GM12801 (cell line): Measurements from ENCODE around the gene NEK9.

Experiments used
- CTCF ChIP-seq: IDR thresholded peaks from one replicate; pipeline ENCODE4 v1.5.1; 2011; ENCODE audit warnings: control low read depth; ENCODE audit not compliant: insufficient read length; ENCODE audit errors: extremely low read depth

The NEK9 gene

DNA sequence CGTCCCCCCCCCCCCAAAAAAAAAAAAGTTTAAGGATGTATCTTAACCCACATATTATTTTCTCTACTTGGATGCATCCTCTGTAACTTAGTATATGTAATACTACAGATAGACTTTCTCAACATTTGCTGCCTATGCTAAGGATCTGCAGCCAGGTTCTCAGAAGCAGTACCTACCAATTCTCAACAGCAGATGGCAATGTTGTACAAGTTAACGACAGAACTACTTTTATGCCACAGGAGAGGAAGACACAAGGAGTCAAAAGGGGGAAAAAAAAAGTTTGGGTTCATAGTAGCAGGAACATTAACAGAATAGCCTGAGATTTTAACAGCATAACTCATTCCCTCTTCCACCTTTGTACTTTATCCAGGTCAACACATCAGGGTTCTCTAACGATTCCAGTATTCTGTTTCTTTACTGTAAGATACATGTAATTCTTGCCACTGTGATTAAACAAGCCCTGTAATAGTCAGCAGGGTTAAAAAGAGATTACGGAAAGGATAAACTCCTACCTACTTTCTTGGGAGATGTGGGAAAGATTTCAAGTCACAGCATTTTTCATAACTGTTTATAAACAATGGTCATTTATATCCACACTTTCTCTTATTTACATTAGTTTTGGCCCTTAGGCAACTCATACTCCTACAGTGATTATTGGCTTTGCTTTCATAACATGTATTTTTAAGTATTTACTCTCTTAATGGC, 5.7 kb upstream of the NEK9 start:
- no peak for TF ChIP-seq CTCF

DNA sequence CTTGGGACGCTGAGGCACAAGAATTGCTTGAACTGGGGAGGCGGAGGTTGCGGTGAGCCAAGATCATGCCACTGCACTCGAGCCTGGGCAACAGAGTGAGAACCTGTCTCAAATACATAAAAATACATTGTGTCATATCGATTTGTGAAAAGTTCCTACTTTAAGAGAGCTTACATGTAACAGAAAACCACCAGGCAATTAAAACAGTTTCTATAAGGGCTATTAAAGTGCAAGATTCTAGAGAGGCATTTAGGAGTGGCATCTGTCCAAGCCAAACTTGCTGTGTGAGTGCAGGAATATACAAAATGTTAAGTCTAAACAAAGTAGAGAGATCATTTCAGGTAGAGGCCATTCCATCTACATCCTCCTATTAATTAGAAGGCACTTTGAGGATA, 1.7 kb upstream of the NEK9 start:
- no peak for TF ChIP-seq CTCF

DNA sequence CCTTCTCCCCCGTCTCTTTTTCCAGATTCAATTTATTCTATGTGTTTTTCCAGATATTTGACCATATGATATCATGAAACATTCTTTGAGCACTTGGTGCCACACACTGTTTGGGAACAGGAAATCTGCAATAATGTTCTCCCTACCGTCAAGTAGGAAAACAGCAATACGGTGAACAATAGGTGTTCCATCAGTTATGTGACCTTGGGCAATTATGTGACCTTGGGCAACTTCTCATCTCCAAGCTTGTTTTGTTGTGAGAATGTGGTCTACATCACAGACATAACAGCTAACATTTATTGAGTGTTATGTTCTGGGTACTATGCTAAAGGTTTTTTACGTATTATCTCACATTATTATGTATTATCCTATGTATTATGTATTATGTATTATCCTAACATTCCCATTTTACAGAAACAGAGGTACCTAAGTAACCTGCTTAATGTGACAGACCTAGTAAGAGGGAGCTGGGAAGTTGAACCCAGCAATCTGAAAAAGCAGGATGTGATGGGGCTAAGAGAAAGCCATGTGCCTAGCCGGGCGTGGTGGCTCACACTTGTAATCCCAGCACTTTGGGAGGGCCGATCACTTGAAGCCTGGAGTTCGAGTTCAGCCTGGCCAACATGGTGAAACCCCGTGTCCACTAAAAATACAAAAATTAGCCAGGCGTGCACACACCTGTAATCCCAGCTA, 1.2 kb upstream of the NEK9 start:
- TF ChIP-seq CTCF: no peak

DNA sequence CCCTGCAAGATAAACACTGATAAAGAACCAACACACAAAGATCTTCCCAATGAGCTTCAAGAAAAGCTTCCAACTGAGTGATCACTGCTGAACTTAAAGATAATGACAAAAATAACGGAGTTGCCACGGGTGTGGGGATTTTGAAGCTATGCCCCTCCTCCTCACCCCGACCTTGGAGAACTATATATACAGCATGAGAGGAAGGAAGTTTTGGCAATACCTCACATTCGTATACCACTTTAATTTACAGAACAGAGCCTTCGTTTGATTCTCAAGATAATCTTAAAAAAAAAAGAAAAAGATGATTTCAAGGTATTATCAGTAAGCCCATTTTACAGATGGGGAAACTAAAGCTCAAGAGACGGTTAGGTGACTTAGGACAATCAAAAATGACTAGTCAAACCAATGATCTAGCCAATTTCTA, 715 bp downstream of the NEK9 start:
- no peak for TF ChIP-seq CTCF

DNA sequence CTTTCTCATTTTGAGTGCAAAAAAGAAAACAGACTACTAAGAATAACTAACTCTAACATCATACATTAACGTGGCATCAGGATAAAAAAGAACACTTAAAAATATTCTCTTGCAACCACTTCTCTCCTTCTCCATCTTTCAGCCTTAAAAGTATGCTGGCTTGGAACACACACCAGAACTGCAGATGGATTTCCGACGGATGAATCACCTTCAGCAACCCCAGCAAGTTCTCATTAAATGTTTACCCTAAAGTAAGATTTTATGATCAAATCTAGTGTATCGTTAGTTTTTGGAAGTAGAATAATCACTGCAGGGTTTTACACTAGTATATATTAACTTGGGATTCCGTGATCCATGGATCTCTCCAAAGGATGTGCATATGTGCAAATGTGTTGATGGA, 1.2 kb downstream of the NEK9 start:
- TF ChIP-seq CTCF: no peak

DNA sequence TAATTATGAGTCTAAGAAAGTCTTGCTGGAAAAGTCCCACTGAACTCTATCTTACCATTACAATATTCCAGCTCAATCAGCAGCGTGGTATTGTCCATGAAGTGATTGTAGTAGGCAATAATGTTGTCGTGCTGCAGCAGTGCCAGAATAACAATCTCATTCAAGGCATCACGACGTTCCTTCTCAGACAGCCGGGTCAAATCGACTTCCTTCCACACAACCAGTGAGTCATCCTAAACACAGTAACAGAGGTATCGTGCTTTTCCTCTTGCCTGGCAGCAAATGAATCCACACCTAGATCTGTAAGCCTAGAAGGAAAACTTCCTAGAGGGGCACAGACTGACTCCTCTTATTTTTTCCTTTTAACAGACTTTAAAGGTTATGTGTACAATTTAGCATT, 2.9 kb downstream of the NEK9 start:
- no peak for TF ChIP-seq CTCF

DNA sequence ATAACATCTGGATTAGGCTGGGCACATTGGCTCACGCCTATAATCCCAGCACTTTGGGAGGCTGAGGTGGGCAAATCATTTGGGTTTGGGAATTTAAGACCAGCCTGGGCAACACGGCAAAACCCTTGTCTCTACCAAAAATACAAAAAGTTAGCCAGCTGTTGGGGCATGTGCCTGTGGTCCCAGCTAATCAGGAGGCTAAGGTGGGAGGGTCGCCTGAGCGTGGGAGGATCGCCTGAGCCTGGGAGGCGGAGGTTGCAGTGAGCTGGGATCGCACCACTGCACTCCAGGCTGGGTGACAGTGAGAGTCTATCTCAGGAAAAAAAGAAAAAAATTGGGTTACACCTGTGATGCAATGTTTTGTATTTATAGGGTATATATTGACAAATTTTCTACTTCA, 5.3 kb downstream of the NEK9 start:
- no peak for TF ChIP-seq CTCF
